A673 (cell line): ENCODE measurements around the gene OSGIN1. TPM values are rescaled to one million over a fixed set of nuclear protein-coding genes. Genes with fewer than 3 reads are reported as not detected.

ENCODE experiments used
- BruUV-seq: library from RNA; stranded (reverse); fragments of 400-500 nt; replicated peaks from 2 replicates; lab custom pipeline; 2021; lab: Mats Ljungman, UMichigan
- CTCF ChIA-PET: fragments of 300-600 bp; sonication (Branson Sonifier 250); formaldehyde crosslinking; loops from one replicate; lab custom pipeline; 2022; ENCODE audit warnings: antibody characterized with exemption; lab: Charles Lee
- POLR2A ChIA-PET: fragments of 300-600 bp; sonication (Branson Sonifier 250); formaldehyde crosslinking; loops from one replicate; lab custom pipeline; 2022; ENCODE audit warnings: antibody characterized with exemption; ENCODE audit not compliant: low non-redundant PET; lab: Charles Lee
- DNase-seq: peaks from one replicate; pipeline ENCODE4 v3.0.0-alpha.2; 2015; ENCODE audit warnings: low spot score
- H3K27ac ChIP-seq: fragments of 200-600 bp; sonication (generic); 2 replicates; pipeline ENCODE4 v1.5.1; 2016; ENCODE audit warnings: mixed run types, low read depth, mild to moderate bottlenecking, mixed read lengths, antibody characterized with exemption, low read length; ENCODE audit not compliant: poor library complexity, severe bottlenecking
- H3K27me3 ChIP-seq: fragments of 200-600 bp; sonication (generic); replicated peaks from 2 replicates; pipeline ENCODE4 v1.6.1; 2017; ENCODE audit warnings: mixed run types, low read depth, mild to moderate bottlenecking, mixed read lengths, antibody characterized with exemption, low read length; ENCODE audit not compliant: insufficient read depth, poor library complexity
- H3K36me3 ChIP-seq: fragments of 200-600 bp; sonication (generic); 2 replicates; pipeline ENCODE4 v1.6.1; 2016; ENCODE audit warnings: mixed run types, mild to moderate bottlenecking, mixed read lengths, antibody characterized with exemption, low read length; ENCODE audit not compliant: insufficient read depth, poor library complexity, severe bottlenecking
- H3K4me1 ChIP-seq: fragments of 200-600 bp; sonication (generic); 2 replicates; pipeline ENCODE4 v1.6.1; 2017; ENCODE audit warnings: mixed run types, mild to moderate bottlenecking, mixed read lengths, antibody characterized with exemption, low read length; ENCODE audit not compliant: insufficient read depth, poor library complexity, severe bottlenecking
- H3K4me3 ChIP-seq: fragments of 200-600 bp; sonication (generic); 2 replicates; pipeline ENCODE4 v1.5.1; 2016; ENCODE audit warnings: low read depth, mixed run types, mild to moderate bottlenecking, mixed read lengths, low read length; ENCODE audit not compliant: poor library complexity, severe bottlenecking
- H3K9me3 ChIP-seq: fragments of 200-600 bp; sonication (generic); 2 replicates; pipeline ENCODE4 v1.6.1; 2016; ENCODE audit warnings: mixed run types, low read depth, mild to moderate bottlenecking, mixed read lengths, antibody characterized with exemption, low read length; ENCODE audit not compliant: poor library complexity, severe bottlenecking
- EZH2 ChIP-seq: fragments of 200-600 bp; sonication (generic); IDR thresholded peaks from 2 replicates; pipeline ENCODE4 v1.6.1; 2017; ENCODE audit warnings: borderline replicate concordance, low read depth, mild to moderate bottlenecking, mixed read lengths, antibody characterized with exemption, low read length; ENCODE audit not compliant: poor library complexity, severe bottlenecking
- intact Hi-C: fragments of 100-400 bp; cut with micrococcal nuclease; formaldehyde crosslinking; loops from one replicate; pipeline ENCODE4 v1.10.0; 2022; ENCODE audit not compliant: unreplicated experiment
- total RNA-seq: library from RNA; stranded (reverse); gene quantifications from 2 replicates; pipeline ENCODE4 v1.2.3, GENCODE V29; 2021
- TF ChIP-seq, protein P1 (sequence below): fragments of 300-800, 200-600 bp; sonication (generic); conservative IDR thresholded peaks from 2 replicates; pipeline ENCODE4 v1.5.1; 2017; ENCODE audit warnings: low read depth, mild to moderate bottlenecking, antibody characterized with exemption, low read length, moderate library complexity, mixed read lengths

The OSGIN1 gene
- total RNA-seq, 1 experiment from 2014 or later, result 2.4 TPM

DNA sequence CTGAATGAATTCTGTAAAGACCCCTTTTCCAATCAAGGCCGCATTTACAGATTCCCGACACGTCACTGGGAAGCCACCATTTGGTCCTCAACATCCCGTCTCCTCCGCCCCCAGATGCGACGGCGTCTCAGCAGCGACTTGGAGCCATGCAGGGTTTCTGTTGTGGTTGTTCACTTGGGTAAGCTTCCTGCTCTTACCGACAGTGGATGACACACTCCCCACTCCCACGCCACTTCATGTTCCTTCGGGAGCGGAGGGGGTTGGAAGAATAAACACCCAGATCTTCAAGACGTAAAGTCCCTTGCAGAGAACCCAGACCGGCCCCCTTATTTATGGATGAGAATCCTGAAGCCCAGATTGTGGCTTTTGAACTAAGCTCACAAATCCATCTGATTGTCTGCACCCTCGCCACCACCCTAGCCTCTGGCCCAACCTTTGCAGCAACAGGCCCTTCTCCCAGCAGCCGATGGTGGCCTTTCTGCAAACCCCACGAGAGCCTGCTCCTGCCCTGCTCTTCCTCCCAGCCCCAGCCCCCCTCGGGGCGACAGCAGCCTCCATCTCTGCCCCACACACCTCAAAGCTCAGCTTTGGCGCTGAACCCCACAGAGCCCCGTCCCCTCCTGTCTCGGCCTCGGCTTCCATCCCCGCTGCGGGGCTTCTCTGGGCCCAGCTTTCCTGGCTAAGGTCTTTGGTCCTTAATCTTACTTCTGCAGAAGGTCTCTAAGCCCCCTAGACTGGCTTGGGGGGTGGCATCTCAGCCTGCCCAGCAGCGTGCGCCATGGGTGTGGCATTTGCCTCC, 19.0 kb upstream of the OSGIN1 start:
- Histone ChIP-seq H3K36me3 (no peaks in the 10 kb centered on the region), H3K4me1 (no peaks in the 10 kb centered on the region), H3K27me3 (peaks cover 5% of the 10 kb centered on the region), H3K4me3 (no peak overlapping the region), H3K9me3 (no peaks in the 10 kb centered on the region), H3K27ac (no peak overlapping the region)
- ChIA-PET POLR2A (no interaction called here), CTCF (no interaction called here)
- no peak for DNase-seq
- intact Hi-C loops, result no loop called here
- no TSS peak for BruUV-seq
- TF ChIP-seq, protein P1, sequence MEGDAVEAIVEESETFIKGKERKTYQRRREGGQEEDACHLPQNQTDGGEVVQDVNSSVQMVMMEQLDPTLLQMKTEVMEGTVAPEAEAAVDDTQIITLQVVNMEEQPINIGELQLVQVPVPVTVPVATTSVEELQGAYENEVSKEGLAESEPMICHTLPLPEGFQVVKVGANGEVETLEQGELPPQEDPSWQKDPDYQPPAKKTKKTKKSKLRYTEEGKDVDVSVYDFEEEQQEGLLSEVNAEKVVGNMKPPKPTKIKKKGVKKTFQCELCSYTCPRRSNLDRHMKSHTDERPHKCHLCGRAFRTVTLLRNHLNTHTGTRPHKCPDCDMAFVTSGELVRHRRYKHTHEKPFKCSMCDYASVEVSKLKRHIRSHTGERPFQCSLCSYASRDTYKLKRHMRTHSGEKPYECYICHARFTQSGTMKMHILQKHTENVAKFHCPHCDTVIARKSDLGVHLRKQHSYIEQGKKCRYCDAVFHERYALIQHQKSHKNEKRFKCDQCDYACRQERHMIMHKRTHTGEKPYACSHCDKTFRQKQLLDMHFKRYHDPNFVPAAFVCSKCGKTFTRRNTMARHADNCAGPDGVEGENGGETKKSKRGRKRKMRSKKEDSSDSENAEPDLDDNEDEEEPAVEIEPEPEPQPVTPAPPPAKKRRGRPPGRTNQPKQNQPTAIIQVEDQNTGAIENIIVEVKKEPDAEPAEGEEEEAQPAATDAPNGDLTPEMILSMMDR, result no peak
- no peak for TF ChIP-seq EZH2

DNA sequence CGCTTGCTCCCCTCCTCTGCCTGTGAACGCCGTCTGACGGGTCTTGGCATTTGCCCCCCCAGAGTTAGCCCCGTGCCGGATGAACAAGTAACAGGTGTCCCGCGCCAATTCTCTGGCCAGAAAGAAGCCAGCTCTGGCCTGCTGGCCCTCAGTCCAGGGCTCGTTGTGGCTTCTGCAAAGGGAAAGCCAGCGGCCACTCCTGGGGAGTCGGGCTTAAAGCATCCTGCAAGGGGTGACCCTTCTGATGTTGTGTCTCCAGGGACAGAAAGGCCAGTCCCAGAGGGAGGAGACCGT, 18.4 kb upstream of the OSGIN1 start:
- Histone ChIP-seq H3K36me3 (no peaks in the 10 kb centered on the region), H3K27ac (no peak overlapping the region), H3K4me1 (no peaks in the 10 kb centered on the region), H3K27me3 (peaks cover 5% of the 10 kb centered on the region), H3K9me3 (no peaks in the 10 kb centered on the region), H3K4me3 (no peak overlapping the region)
- ChIA-PET POLR2A (no interaction called here), CTCF (no interaction called here)
- TF ChIP-seq, protein P1, result no peak
- no peak for TF ChIP-seq EZH2
- DNase-seq, result no peak
- BruUV-seq, result no TSS peak
- intact Hi-C loops, result no loop called here

DNA sequence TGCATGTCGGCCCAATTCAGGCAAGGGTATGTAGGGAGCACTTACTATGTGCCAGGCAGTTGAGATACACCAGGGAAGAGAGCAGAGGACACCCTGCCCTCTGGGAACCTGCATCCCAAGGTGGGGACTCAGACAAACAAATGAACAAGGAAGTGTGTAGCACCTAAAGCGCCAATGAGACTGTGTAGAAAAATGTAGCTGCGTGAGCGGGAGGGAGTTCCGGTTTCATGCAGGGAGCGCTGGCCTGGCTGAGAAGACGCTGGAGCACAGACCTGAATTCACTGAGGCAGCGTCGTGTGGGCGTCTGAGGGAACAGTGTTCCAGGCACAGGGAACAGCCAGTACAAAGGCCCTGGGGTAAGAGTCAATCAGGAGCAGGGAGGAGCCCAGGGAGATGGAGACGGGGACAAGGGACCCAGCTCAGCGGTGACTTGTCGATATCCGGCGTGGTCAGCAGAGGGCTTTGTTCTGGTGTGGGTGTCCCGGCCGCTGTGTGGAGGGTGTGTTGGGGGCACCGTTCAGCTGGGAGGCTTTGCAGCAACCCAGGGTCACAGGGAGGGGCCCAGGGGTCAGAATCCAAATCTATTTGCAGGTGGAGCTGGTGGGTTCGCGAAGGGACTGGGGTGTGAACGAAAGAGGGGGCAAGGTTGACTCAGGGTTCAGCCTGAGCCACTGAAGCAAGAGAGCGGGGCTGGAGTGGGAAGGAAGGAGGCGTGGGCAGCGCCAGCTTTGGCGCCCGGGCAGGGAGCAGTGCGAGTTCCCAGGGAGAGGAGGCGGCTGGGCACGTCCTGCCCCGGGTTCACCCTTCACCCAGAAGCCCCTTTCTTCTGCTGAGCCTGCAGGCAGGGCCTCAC, 17.8 kb upstream of the OSGIN1 start:
- intact Hi-C loops, result no loop called here
- no peaks in the 10 kb centered on the region for H3K9me3 ChIP-seq
- no peak overlapping the region for H3K27ac ChIP-seq
- CTCF ChIA-PET, result no interaction called here
- POLR2A ChIA-PET, result no interaction called here
- no peak for TF ChIP-seq EZH2
- TF ChIP-seq, protein P1, result no peak
- DNase-seq, result no peak
- H3K36me3 ChIP-seq, result no peaks in the 10 kb centered on the region
- no TSS peak for BruUV-seq
- no peaks in the 10 kb centered on the region for H3K27me3 ChIP-seq
- no peak overlapping the region for H3K4me3 ChIP-seq
- no peaks in the 10 kb centered on the region for H3K4me1 ChIP-seq
